ENCODE measurements around the gene TMEM207. TPM values are rescaled to one million over a fixed set of nuclear protein-coding genes. Genes with fewer than 3 reads are reported as not detected.

TMEM207 gene
- total RNA-seq, 1 donor from 2014 or later = not detected

DNA sequence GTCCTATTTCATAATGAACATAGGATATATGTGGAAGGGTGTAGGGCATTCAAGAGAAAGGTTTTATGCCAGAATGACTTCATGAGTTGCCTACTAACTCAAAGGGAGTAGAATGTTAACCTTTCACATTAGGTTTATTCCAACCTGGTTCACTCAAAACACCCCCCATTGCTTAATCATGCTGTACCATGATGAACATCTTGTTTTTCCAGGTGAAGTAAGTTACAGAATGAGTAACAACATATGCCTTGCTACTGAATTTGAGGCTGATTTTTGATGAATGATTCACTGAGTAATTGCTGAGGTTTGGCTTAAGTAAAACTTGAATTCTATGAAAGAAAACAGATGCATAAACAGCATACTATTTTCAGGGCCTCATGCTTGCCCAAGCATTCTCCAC is 67.6 kb downstream of the TMEM207 start:
- DNase-seq (ENCODE audit: extremely low spot score in 2 of 2) = no peak
- intact Hi-C loops (cut with DNase I) = no loop called here
- no peak overlapping the region for H3K27ac ChIP-seq
- no peaks in the 10 kb centered on the region for H3K9me3 ChIP-seq
- no peaks in the 10 kb centered on the region for H3K27me3 ChIP-seq
- H3K4me3 ChIP-seq = no peak overlapping the region
- no peaks in the 10 kb centered on the region for H3K4me1 ChIP-seq
- TF ChIP-seq POLR2A (IDR thresholded peaks at IDR 0.05) = no peak
- peak in 1 of 2 donors; percentile 62 for TF ChIP-seq POLR2AphosphoS5 (IDR thresholded peaks at IDR 0.05; ENCODE audit: insufficient read depth in 1 of 2, low read depth in 1 of 2)
- TF ChIP-seq, protein P1, sequence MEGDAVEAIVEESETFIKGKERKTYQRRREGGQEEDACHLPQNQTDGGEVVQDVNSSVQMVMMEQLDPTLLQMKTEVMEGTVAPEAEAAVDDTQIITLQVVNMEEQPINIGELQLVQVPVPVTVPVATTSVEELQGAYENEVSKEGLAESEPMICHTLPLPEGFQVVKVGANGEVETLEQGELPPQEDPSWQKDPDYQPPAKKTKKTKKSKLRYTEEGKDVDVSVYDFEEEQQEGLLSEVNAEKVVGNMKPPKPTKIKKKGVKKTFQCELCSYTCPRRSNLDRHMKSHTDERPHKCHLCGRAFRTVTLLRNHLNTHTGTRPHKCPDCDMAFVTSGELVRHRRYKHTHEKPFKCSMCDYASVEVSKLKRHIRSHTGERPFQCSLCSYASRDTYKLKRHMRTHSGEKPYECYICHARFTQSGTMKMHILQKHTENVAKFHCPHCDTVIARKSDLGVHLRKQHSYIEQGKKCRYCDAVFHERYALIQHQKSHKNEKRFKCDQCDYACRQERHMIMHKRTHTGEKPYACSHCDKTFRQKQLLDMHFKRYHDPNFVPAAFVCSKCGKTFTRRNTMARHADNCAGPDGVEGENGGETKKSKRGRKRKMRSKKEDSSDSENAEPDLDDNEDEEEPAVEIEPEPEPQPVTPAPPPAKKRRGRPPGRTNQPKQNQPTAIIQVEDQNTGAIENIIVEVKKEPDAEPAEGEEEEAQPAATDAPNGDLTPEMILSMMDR (IDR thresholded peaks at IDR 0.05) = no peak
- no peaks in the 10 kb centered on the region for H3K36me3 ChIP-seq

DNA sequence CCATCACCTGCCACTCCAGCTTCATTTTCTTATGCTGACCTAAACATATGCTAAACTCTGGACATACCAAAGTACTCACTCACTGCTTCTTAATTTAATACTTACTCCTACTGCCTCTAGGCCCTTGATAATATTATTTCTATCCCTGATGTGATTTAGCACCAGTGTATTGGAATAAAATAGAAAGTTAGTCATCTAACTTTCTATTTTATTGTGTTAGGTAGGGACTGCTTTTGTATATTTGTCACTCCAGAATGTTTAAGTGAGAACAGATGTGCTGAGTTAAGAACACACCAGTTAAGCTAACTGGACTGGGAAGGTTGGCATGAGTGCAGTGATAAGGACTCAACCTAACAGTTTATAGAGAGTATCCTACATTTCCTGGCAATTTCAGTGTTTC is 68.3 kb downstream of the TMEM207 start:
- intact Hi-C loops (cut with DNase I) = no loop called here
- TF ChIP-seq, protein P1 (IDR thresholded peaks at IDR 0.05) = no peak
- no peak for TF ChIP-seq POLR2A (IDR thresholded peaks at IDR 0.05)
- TF ChIP-seq POLR2AphosphoS5 (IDR thresholded peaks at IDR 0.05; ENCODE audit: insufficient read depth in 1 of 2, low read depth in 1 of 2) = no peak
- no peaks in the 10 kb centered on the region for H3K9me3 ChIP-seq
- no peaks in the 10 kb centered on the region for H3K27me3 ChIP-seq
- H3K4me3 ChIP-seq = no peak overlapping the region
- DNase-seq (ENCODE audit: extremely low spot score in 2 of 2) = no peak
- H3K4me1 ChIP-seq = no peaks in the 10 kb centered on the region
- no peaks in the 10 kb centered on the region for H3K36me3 ChIP-seq
- no peak overlapping the region for H3K27ac ChIP-seq

DNA sequence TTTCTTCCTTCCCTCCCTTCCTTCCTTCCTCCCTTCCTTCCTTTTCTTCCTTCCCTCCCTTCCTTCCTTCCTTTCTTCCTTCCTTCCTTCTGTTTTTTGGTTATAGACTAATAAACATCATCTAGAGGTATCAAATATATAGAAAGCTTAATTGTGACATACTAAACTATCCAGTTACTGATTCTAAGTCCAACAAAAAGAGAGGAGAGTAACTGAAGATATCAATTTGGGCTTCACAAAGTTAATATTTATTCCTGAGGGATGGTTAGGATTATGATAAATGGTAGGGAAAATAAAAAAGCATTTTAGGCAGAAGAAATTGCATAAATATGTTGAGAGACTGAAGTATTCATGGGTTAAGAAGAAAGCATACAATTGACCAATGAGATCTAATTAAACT is 69.5 kb downstream of the TMEM207 start:
- Histone ChIP-seq H3K4me1 (no peaks in the 10 kb centered on the region), H3K4me3 (no peak overlapping the region), H3K36me3 (no peaks in the 10 kb centered on the region), H3K27me3 (no peaks in the 10 kb centered on the region), H3K27ac (no peak overlapping the region), H3K9me3 (no peaks in the 10 kb centered on the region)
- no peak for DNase-seq (ENCODE audit: extremely low spot score in 2 of 2)
- TF ChIP-seq POLR2A (IDR thresholded peaks at IDR 0.05) (no peak), POLR2AphosphoS5 (IDR thresholded peaks at IDR 0.05; ENCODE audit: insufficient read depth in 1 of 2, low read depth in 1 of 2) (no peak)
- TF ChIP-seq, protein P1 (IDR thresholded peaks at IDR 0.05) = no peak
- intact Hi-C loops (cut with DNase I) = no loop called here

Other genes with a start within 250 kb of the TMEM207 start
- 48.6 TPM for gene CLDN1, start 127.5 kb downstream of the TMEM207 start, total RNA-seq
- 0.49 TPM for gene CLDN16, start 61.7 kb downstream of the TMEM207 start, total RNA-seq
- gene IL1RAP, start 64.2 kb upstream of the TMEM207 start, total RNA-seq = 26.0 TPM